KOPT-K1 (cell line): ENCODE measurements around the gene CAP2.
"Not testable (repeated sequence)": the region's sequence is repeated elsewhere in the genome, so short reads cannot be mapped to it uniquely, and the experiment has no call there.

Experiments used
- H3K27ac ChIP-seq: fragments of 200-600 bp; sonication (generic); 2 replicates; pipeline ENCODE4 v1.5.1; 2016; ENCODE audit warnings: antibody characterized with exemption, mild to moderate bottlenecking, low read depth, low read length; ENCODE audit not compliant: poor library complexity, severe bottlenecking
- H3K36me3 ChIP-seq: fragments of 200-600 bp; sonication (generic); 2 replicates; pipeline ENCODE4 v1.5.1; 2017; ENCODE audit warnings: antibody characterized with exemption, mild to moderate bottlenecking, low read length, moderate library complexity; ENCODE audit not compliant: insufficient read depth
- H3K9me3 ChIP-seq: fragments of 200-600 bp; sonication (generic); 2 replicates; pipeline ENCODE4 v1.5.1; 2017; ENCODE audit warnings: antibody characterized with exemption, low read length, mild to moderate bottlenecking; ENCODE audit not compliant: insufficient read depth, poor library complexity, severe bottlenecking

CAP2 gene

DNA sequence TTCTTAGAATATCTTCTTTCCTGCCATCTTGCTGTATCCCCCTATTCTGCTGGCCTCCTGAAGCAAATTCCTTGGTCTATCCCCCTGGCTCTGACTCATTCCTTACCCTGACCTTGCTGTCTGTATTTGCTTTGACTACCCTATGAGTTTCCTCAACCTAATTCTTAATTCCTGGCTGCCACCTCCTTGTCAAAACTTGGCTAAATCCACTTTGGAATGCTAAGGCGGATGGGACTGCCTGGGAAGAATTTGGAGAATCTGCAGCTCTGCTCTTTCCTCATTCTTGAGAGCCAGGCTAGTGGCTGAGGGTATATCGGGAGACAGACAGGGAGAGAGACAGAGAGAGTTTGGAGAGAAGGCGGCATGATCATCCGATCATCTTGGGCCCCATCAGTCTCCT is 24.4 kb downstream of the CAP2 start:
- H3K36me3 ChIP-seq: no peaks in the 10 kb centered on the region
- H3K9me3 ChIP-seq: no peaks in the 10 kb centered on the region
- H3K27ac ChIP-seq: no peak overlapping the region

- Histone ChIP-seq H3K27ac (no peak overlapping the region), H3K9me3 (no peaks in the 10 kb centered on the region), H3K36me3 (no peaks in the 10 kb centered on the region)
These were observed 25.1 kb downstream of the CAP2 start for GRCh38 chr6:17418281-17419188.

DNA sequence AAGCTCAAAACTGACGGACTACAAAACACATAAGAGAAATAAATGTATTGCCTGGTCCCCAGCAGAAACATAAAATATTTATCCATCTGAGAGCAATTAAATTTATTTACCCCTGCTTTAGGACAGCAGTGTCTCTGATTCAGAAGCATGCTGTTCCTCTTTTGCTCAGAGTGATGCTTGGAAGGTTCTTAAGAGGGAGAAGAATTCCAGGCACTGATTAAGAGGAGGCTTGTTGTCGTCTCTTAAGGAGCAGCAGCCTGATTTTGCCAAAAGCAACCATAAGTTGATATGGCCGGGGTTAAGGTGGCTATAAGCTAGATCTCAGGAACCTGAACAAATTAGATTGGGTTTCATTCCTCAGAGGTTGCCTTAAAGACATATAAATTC is 25.8 kb downstream of the CAP2 start:
- no peaks in the 10 kb centered on the region for H3K9me3 ChIP-seq
- H3K36me3 ChIP-seq: no peaks in the 10 kb centered on the region
- H3K27ac ChIP-seq: no peak overlapping the region

- Histone ChIP-seq H3K36me3 (no peaks in the 10 kb centered on the region), H3K27ac (no peak overlapping the region)
These were observed 27.0 kb downstream of the CAP2 start for GRCh38 chr6:17420368-17420767.

DNA sequence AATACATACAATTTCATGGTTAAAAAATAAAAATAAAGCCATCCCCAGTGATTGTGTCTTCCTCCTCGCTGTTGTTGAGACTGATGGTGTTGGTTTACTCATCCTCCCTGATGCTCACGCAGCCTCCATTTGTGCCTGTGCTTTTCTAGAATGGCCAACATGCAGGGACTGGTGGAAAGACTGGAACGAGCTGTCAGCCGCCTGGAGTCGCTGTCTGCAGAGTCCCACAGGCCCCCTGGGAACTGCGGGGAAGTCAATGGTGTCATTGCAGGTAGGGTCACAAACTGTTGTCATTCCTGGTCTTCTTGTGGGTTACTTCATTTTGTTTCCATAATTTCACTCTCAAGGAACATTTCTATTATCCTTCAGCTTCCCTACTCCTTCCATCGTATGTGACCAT is 28.0 kb downstream of the CAP2 start:
- H3K36me3 ChIP-seq: no peaks in the 10 kb centered on the region
- no peaks in the 10 kb centered on the region for H3K9me3 ChIP-seq
- no peak overlapping the region for H3K27ac ChIP-seq

More at GRCh38 chr6:17420368-17420767, 27.0 kb downstream of the CAP2 start:
- H3K9me3 ChIP-seq: no peaks in the 10 kb centered on the region

GRCh38 chr6:17423026-17423425 is 29.6 kb downstream of the CAP2 start:
- no peaks in the 10 kb centered on the region for H3K36me3 ChIP-seq
- no peaks in the 10 kb centered on the region for H3K9me3 ChIP-seq
- H3K27ac ChIP-seq: no peak overlapping the region

- Histone ChIP-seq H3K36me3 (no peaks in the 10 kb centered on the region), H3K9me3 (no peaks in the 10 kb centered on the region)
These were observed 33.7 kb downstream of the CAP2 start for GRCh38 chr6:17427062-17427461.

GRCh38 chr6:17427617-17428016 is 34.2 kb downstream of the CAP2 start:
- no peaks in the 10 kb centered on the region for H3K36me3 ChIP-seq
- no peak overlapping the region for H3K27ac ChIP-seq
- no peaks in the 10 kb centered on the region for H3K9me3 ChIP-seq

More at GRCh38 chr6:17427062-17427461, 33.7 kb downstream of the CAP2 start:
- H3K27ac ChIP-seq: no peak overlapping the region

- not testable (repeated sequence) for H3K9me3 ChIP-seq, H3K36me3 ChIP-seq, H3K27ac ChIP-seq
These were observed 35.3 kb downstream of the CAP2 start for GRCh38 chr6:17428595-17429120.

GRCh38 chr6:17429383-17430061 is 36.1 kb downstream of the CAP2 start:
- H3K27ac ChIP-seq: no peak overlapping the region

GRCh38 chr6:17431581-17431980 is 38.2 kb downstream of the CAP2 start:
- H3K36me3 ChIP-seq: no peaks in the 10 kb centered on the region
- no peaks in the 10 kb centered on the region for H3K9me3 ChIP-seq
- H3K27ac ChIP-seq: no peak overlapping the region

More at GRCh38 chr6:17429383-17430061, 36.1 kb downstream of the CAP2 start:
- no peaks in the 10 kb centered on the region for H3K9me3 ChIP-seq
- H3K36me3 ChIP-seq: no peaks in the 10 kb centered on the region

- no peaks in the 10 kb centered on the region for H3K36me3 ChIP-seq
- no peak overlapping the region for H3K27ac ChIP-seq
- H3K9me3 ChIP-seq: no peaks in the 10 kb centered on the region
These were observed 39.0 kb downstream of the CAP2 start for GRCh38 chr6:17432356-17432755.

- no peak overlapping the region for H3K27ac ChIP-seq
- no peaks in the 10 kb centered on the region for H3K36me3 ChIP-seq
- H3K9me3 ChIP-seq: no peaks in the 10 kb centered on the region
These were observed 46.0 kb downstream of the CAP2 start for GRCh38 chr6:17439243-17439993.

GRCh38 chr6:17440811-17441210 is 47.4 kb downstream of the CAP2 start:
- H3K36me3 ChIP-seq, H3K9me3 ChIP-seq, H3K27ac ChIP-seq: not testable (repeated sequence)

DNA sequence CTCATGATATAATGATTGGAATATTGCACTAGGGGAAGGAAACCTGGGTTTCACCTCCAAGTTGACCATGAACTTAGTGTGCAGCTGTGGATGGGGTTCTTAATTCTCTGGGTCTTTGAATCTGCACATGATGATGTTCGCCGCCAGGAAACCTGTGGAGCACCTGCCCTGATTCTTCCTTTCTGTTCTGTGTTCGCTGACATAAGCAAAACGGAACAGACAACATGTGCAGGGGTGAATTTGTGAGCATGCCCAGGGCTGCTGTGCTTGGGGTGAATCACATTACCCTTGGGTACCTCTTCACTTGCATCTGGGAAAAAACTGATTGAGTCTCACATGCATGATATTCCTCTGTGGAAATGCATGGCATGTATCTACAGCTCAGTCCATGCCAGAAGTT is 48.8 kb downstream of the CAP2 start:
- no peaks in the 10 kb centered on the region for H3K36me3 ChIP-seq
- no peak overlapping the region for H3K27ac ChIP-seq
- H3K9me3 ChIP-seq: no peaks in the 10 kb centered on the region
